NCI-H1694 (cell line): ENCODE results near the gene FAM13A.
"Not testable (repeated sequence)": the region's sequence is repeated elsewhere in the genome, so short reads cannot be mapped to it uniquely, and the experiment has no call there.

Source experiments
- DNase-seq: peaks from one replicate; lab custom pipeline; 2025; lab: John Stamatoyannopoulos, UW

The FAM13A gene

GRCh38 chr4:89042055-89042454, 14.9 kb downstream of the FAM13A start:
- DNase-seq = no peak

- no peak for DNase-seq
Observed at GRCh38 chr4:89039730-89040338, 17.2 kb downstream of the FAM13A start.

GRCh38 chr4:89036535-89036934, 20.4 kb downstream of the FAM13A start:
- DNase-seq = no peak

- no peak for DNase-seq
Observed at GRCh38 chr4:89031272-89031671, 25.7 kb downstream of the FAM13A start.

- DNase-seq = no peak
Observed at GRCh38 chr4:89029591-89029990, 27.4 kb downstream of the FAM13A start.

- no peak for DNase-seq
Observed at GRCh38 chr4:89026542-89026941, 30.4 kb downstream of the FAM13A start.

- DNase-seq = peak; percentile 86
Observed at GRCh38 chr4:89024051-89024675, 32.8 kb downstream of the FAM13A start.

GRCh38 chr4:89023140-89023539, 33.8 kb downstream of the FAM13A start:
- no peak for DNase-seq

GRCh38 chr4:89022426-89023128, 34.4 kb downstream of the FAM13A start:
- no peak for DNase-seq

- no peak for DNase-seq
Observed at GRCh38 chr4:89021684-89022083, 35.3 kb downstream of the FAM13A start.

- DNase-seq = no peak
Observed at GRCh38 chr4:89021062-89021461, 35.9 kb downstream of the FAM13A start.

GRCh38 chr4:89014897-89015296, 42.1 kb downstream of the FAM13A start:
- not testable (repeated sequence) for DNase-seq

- DNase-seq = no peak
Observed at GRCh38 chr4:89009761-89010369, 47.1 kb downstream of the FAM13A start.

- no peak for DNase-seq
Observed at GRCh38 chr4:89009115-89009514, 47.9 kb downstream of the FAM13A start.

GRCh38 chr4:89008166-89008565, 48.8 kb downstream of the FAM13A start:
- no peak for DNase-seq

GRCh38 chr4:89007338-89007939, 49.5 kb downstream of the FAM13A start:
- DNase-seq = no peak

- no peak for DNase-seq
Observed at GRCh38 chr4:89006307-89006706, 50.7 kb downstream of the FAM13A start.

GRCh38 chr4:89005066-89005465, 51.9 kb downstream of the FAM13A start:
- not testable (repeated sequence) for DNase-seq

- DNase-seq = peak; percentile 19
Observed at GRCh38 chr4:89001647-89002445, 55.1 kb downstream of the FAM13A start.

- peak; percentile 56 for DNase-seq
Observed at GRCh38 chr4:89000844-89001360, 56.1 kb downstream of the FAM13A start.

GRCh38 chr4:89000382-89000781, 56.6 kb downstream of the FAM13A start:
- DNase-seq = no peak
